Measurements from ENCODE around the gene PRLR.
"Not testable (repeated sequence)": the region's sequence is repeated elsewhere in the genome, so short reads cannot be mapped to it uniquely, and the experiment has no call there.

PRLR gene

GRCh38 chr5:35066260-35066795 is 164.0 kb downstream of the PRLR start:
- DNase-seq: no peak

GRCh38 chr5:35063414-35063813 is 166.9 kb downstream of the PRLR start:
- no peak for DNase-seq

- DNase-seq: no peak
These were observed 169.0 kb downstream of the PRLR start for GRCh38 chr5:35061211-35061770.

- DNase-seq: no peak
These were observed 170.1 kb downstream of the PRLR start for GRCh38 chr5:35060236-35060635.

GRCh38 chr5:35059251-35059650 is 171.0 kb downstream of the PRLR start:
- DNase-seq: no peak

- DNase-seq: no peak
These were observed 171.9 kb downstream of the PRLR start for GRCh38 chr5:35058374-35058788.

GRCh38 chr5:35056686-35057085 is 173.6 kb downstream of the PRLR start:
- no peak for DNase-seq

- no peak for DNase-seq
These were observed 177.4 kb downstream of the PRLR start for GRCh38 chr5:35052838-35053237.

- no peak for DNase-seq
These were observed 179.7 kb downstream of the PRLR start for GRCh38 chr5:35050541-35051126.

- no peak for DNase-seq
These were observed 181.4 kb downstream of the PRLR start for GRCh38 chr5:35048910-35049309.

GRCh38 chr5:35047785-35048404 is 182.4 kb downstream of the PRLR start, which contains the start of gene AGXT2:
Gene AGXT2 (minus strand): TSS chr5:35047949. CDS start chr5:35047892, 57 bp downstream.
- no peak for DNase-seq

- DNase-seq: no peak
These were observed 183.5 kb downstream of the PRLR start for GRCh38 chr5:35046774-35047173.

- DNase-seq: no peak
These were observed 185.0 kb downstream of the PRLR start for GRCh38 chr5:35045280-35045679.

GRCh38 chr5:35044649-35045048 is 185.6 kb downstream of the PRLR start:
- no peak for DNase-seq

GRCh38 chr5:35042781-35043180 is 187.5 kb downstream of the PRLR start:
- DNase-seq: no peak

GRCh38 chr5:35041261-35041660 is 189.0 kb downstream of the PRLR start:
- no peak for DNase-seq

- DNase-seq: no peak
These were observed 191.4 kb downstream of the PRLR start for GRCh38 chr5:35038891-35039290.

GRCh38 chr5:35036536-35036935 is 193.8 kb downstream of the PRLR start:
- DNase-seq: no peak

GRCh38 chr5:35035929-35036328 is 194.4 kb downstream of the PRLR start:
- not testable (repeated sequence) for DNase-seq

- no peak for DNase-seq
These were observed 195.0 kb downstream of the PRLR start for GRCh38 chr5:35035271-35035670.

- no peak for DNase-seq
These were observed 197.9 kb downstream of the PRLR start for GRCh38 chr5:35032356-35032755.

GRCh38 chr5:35031276-35031675 is 199.0 kb downstream of the PRLR start:
- DNase-seq: no peak

- DNase-seq: no peak
These were observed 199.7 kb downstream of the PRLR start for GRCh38 chr5:35030426-35031100.

GRCh38 chr5:35029333-35029732 is 201.0 kb downstream of the PRLR start:
- no peak for DNase-seq
